ENCODE measurements around the gene SLC35F4.

DNA sequence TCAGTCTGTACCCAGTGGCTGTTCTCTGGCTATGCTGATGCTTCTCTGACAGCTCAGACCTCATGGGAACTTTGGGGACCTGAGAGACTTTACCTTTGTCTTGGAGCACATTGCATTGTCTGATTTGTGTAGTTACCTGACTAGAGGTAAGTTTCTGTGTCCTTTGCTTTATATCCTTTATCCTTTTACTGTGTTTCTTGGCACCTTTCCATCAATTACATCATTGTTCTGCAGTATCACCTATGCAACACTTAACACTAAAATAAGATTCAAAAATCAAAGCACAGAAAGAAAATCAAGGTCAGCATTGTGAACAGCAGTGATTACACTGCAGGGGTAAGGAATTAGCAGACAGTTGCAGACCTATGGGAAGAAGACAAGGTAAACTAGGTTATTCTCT, 43.8 kb downstream of the SLC35F4 start:
- no peak for TF ChIP-seq POLR2A (IDR thresholded peaks at IDR 0.05)
- no peak for TF ChIP-seq CTCF (IDR thresholded peaks at IDR 0.05)

Data from upper lobe of left lung (tissue), 4 donors.